ENCODE data around the gene LHPP. TPM values are rescaled to one million over a fixed set of nuclear protein-coding genes. Genes with fewer than 3 reads are reported as not detected.

Gene LHPP
- total RNA-seq, 1 donor from 2014 or later = 2.6 TPM

- DNase-seq (ENCODE audit: low read depth in 2 of 2) = no peak
Observed at GRCh38 chr10:124520558-124521428, 59.2 kb downstream of the LHPP start.

GRCh38 chr10:124521429-124521871, 59.8 kb downstream of the LHPP start:
- DNase-seq (ENCODE audit: low read depth in 2 of 2) = no peak

GRCh38 chr10:124522131-124522932, 60.7 kb downstream of the LHPP start:
- DNase-seq (ENCODE audit: low read depth in 2 of 2) = no peak

GRCh38 chr10:124522933-124523871, 61.6 kb downstream of the LHPP start:
- peak; percentile 39 to 57 for DNase-seq (ENCODE audit: low read depth in 2 of 2)

- DNase-seq (ENCODE audit: low read depth in 2 of 2) = no peak
Observed at GRCh38 chr10:124523901-124524300, 62.3 kb downstream of the LHPP start.

GRCh38 chr10:124524991-124525653, 63.5 kb downstream of the LHPP start:
- peak in 1 of 2 donors; percentile 16 for DNase-seq (ENCODE audit: low read depth in 2 of 2)

- no peak for DNase-seq (ENCODE audit: low read depth in 2 of 2)
Observed at GRCh38 chr10:124525751-124526600, 64.4 kb downstream of the LHPP start.

GRCh38 chr10:124526621-124527267, 65.1 kb downstream of the LHPP start:
- DNase-seq (ENCODE audit: low read depth in 2 of 2) = no peak

GRCh38 chr10:124527874-124528395, 66.3 kb downstream of the LHPP start:
- no peak for DNase-seq (ENCODE audit: low read depth in 2 of 2)

- DNase-seq (ENCODE audit: low read depth in 2 of 2) = no peak
Observed at GRCh38 chr10:124529661-124530214, 68.1 kb downstream of the LHPP start.

GRCh38 chr10:124530215-124530665, 68.6 kb downstream of the LHPP start:
- peak; percentile 79 to 83 for DNase-seq (ENCODE audit: low read depth in 2 of 2)

GRCh38 chr10:124530816-124531215, 69.2 kb downstream of the LHPP start:
- no peak for DNase-seq (ENCODE audit: low read depth in 2 of 2)

GRCh38 chr10:124532106-124532641, 70.6 kb downstream of the LHPP start:
- DNase-seq (ENCODE audit: low read depth in 2 of 2) = no peak

GRCh38 chr10:124532788-124533187, 71.2 kb downstream of the LHPP start:
- no peak for DNase-seq (ENCODE audit: low read depth in 2 of 2)

- no peak for DNase-seq (ENCODE audit: low read depth in 2 of 2)
Observed at GRCh38 chr10:124533266-124533665, 71.6 kb downstream of the LHPP start.

GRCh38 chr10:124534231-124534798, 72.7 kb downstream of the LHPP start:
- DNase-seq (ENCODE audit: low read depth in 2 of 2) = peak; percentile 53 to 72

- no peak for DNase-seq (ENCODE audit: low read depth in 2 of 2)
Observed at GRCh38 chr10:124534826-124535601, 73.4 kb downstream of the LHPP start.

Data from lung microvascular endothelial cell (primary cell).